GM19043 (cell line): ENCODE measurements around the gene APBA2.

Source experiments
- ATAC-seq: cut with Tn5 transposase; IDR thresholded peaks from one replicate; pipeline ENCODE4 v1.9.1; 2021; ENCODE audit warnings: low read depth; ENCODE audit not compliant: unreplicated experiment

APBA2 gene

GRCh38 chr15:28980709-28981350 is 95.1 kb downstream of the APBA2 start:
- no peak for ATAC-seq

DNA sequence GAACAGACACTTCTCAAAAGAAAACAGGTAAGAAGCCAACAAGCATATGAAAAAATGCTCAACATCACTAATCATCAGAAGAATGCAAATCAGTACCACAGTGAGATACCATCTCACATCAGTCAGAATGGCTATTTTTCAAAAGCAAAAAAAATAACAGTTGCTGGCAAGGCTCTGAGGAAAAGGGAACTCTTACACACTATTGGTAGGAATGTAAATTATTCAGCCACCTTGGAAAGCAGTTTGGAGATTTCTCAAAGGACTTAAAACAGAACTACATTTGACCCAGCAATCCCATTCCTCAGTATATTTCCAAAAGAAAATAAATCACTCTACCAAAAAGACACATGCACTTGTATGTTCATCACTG is 95.6 kb downstream of the APBA2 start:
- no peak for ATAC-seq

- ATAC-seq, result no peak
These were observed 96.1 kb downstream of the APBA2 start for GRCh38 chr15:28981921-28982320.

GRCh38 chr15:28982886-28983285 is 97.1 kb downstream of the APBA2 start:
- ATAC-seq, result no peak

DNA sequence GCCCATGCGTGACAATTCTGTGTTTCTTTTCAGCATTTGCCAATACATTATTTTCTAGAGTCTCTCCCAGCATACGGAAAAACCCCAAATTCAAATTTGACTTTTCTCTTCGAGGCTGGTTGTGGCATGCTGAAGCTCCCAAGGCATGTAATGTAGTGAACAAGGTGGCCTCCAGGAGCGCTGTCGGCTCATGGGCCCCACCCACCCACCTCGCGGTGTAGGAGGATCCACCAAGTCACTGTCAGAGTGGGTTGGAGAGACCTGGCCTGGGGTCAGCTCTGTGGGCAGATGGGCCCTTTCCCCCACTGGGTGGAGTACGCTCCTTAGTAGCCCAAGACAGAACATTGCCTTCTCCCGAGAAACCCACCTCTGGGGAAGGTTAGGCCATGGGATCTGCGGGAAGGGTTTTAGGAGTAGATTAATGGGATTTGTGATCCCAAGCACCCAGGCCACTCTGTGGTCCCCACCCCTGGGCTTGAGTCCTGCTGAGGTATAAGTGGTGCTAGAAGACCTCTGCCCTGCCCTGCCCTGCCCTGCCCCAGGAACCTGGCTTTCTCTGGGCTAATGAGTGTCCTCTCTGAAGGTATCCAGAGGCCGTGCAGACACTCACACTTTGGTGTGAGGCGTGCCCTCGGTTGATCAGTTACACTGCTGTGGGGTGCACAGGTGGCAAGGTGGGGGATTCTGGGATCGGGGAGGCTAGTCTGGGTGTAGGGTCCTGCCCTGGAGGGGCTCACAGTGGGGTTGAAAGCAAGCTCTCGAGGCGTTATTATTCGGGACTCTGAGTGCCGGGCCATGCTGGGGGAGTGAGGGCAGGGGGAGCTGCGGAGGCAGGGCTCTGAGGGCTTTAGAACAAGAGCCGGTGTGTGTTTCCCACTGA is 97.9 kb downstream of the APBA2 start:
- no peak for ATAC-seq

DNA sequence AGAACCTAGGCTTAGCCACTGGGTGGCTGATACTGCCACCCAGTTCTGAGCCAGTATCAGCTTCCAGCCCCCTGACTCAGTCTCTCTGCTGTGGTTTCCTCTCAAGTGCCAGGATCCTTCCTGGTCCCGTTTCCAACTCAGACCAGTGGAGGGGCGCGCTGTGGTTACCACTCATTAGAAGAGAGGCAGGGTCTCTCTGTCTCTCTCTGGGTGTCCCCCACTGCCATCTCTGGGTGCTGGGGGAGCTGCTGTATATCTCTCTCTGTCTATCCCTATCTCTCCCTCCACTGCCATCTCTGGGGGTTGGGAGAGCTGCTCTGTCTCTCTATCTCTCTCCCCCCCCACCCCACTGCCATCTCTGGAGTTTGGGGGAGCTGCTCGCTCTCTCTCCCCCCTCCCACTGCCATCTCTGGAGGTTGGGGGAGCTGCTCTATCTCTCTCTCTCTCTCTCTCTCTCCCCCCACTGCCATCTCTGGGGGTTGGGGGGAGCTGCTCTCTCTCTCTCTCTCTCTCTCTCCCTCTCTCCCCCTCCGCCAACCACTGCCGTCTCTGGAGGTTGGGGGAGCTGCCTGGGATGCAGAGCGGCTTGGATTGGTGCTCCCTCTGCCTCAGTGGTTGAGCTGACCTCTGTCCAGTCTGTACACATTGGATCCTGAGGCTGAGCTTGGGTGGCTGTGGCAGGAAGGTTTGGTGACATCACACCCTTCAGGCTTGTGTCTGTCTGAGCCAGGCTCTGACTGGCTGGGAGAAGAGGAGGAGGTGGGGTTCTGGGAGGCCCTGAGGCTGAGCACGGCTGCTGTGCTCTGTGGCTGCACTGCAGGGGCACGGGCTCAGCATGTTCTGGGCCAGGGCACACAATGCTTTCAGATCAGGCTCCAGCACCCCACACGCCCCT is 98.9 kb downstream of the APBA2 start:
- no peak for ATAC-seq

- ATAC-seq, result no peak
These were observed 99.5 kb downstream of the APBA2 start for GRCh38 chr15:28985316-28985645.

DNA sequence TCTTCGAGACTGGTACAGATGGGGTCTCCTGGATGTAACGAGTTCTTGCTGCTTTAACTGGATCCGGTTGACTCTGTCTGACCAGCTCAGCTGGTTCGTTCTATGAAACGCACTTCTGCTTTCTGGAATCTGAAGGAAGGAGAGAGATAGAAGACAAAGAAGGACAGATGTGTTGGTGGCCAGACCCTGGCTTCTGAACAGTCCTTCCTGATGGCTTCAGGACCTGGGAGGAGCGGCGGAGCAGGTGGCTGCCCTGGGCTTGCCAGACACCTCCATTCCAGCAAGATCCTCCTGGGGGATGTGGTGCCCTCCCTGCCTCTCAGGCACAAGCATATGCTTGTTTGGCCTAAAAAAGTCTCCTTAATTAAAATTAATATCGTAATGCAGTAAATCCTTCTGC is 99.9 kb downstream of the APBA2 start:
- ATAC-seq, result no peak

GRCh38 chr15:28986108-28986507 is 100.3 kb downstream of the APBA2 start:
- ATAC-seq, result no peak

DNA sequence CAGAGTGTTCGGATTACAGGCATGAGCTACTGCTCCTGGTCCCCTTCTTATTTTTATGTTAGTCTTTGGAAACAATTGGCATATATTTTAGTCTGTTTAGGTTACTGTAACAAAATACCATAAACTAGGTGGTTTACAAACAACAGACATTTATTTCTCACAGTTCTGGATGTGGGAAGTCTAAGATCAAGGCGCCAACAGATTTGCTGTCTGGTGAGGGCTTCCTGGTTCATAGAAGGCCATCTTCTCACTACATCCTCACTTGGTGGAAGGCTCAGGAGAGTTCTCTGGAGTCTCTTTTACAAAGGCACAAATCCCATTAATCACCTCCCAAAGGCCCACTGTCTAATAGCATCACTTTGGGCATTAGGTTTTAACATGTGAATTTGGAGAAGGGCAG is 101.0 kb downstream of the APBA2 start:
- ATAC-seq, result no peak

DNA sequence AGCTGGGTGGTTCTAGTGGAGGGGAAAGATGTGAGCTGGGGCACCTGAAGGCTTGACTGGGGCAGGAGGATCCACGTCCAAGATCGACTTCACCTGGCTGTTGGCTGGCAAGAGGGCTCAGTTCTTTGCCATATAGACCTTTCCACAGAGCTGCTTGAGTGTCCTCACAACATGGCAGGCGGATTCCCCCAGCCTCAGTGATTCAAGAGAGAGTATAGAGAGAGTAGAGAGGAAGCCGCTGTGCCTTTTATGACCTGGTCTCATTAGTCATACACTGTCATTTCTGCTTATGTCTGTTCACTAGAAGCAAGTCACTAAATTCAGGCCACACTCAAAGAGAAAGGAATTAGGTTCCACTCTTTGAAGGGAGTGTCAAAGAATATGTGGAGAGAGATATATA is 101.6 kb downstream of the APBA2 start:
- ATAC-seq, result no peak

DNA sequence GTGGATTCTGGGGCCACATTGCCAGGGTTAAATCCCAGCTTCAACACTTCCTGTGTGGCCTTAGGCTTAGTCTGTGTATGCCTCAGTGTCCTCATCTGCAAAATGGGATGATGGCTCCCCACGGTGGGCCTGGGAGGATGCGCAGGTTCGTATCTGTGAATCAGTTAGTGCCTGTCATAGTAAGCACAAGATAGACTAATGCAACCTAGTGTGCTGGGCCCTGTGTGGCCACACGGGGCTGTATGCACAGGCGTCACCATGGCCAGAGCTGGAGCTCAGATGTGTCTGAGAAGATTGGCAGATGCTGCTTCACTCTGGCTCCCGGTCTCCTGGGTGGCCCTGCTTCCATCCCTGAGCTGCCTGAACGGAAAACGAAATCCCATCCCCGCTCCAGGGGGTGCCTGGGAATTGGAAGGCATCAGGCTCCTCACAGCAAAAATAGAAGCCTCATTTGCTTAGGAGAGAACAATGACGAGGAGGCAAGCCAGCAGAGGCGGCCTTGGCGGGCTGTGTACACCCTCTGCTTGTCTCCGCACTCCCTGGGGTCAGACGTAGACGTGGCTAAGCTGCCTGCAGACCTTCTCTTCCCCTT is 103.6 kb downstream of the APBA2 start:
- no peak for ATAC-seq

- no peak for ATAC-seq
These were observed 104.1 kb downstream of the APBA2 start for GRCh38 chr15:28989896-28990295.

GRCh38 chr15:28990390-28990789 is 104.6 kb downstream of the APBA2 start:
- ATAC-seq, result no peak

DNA sequence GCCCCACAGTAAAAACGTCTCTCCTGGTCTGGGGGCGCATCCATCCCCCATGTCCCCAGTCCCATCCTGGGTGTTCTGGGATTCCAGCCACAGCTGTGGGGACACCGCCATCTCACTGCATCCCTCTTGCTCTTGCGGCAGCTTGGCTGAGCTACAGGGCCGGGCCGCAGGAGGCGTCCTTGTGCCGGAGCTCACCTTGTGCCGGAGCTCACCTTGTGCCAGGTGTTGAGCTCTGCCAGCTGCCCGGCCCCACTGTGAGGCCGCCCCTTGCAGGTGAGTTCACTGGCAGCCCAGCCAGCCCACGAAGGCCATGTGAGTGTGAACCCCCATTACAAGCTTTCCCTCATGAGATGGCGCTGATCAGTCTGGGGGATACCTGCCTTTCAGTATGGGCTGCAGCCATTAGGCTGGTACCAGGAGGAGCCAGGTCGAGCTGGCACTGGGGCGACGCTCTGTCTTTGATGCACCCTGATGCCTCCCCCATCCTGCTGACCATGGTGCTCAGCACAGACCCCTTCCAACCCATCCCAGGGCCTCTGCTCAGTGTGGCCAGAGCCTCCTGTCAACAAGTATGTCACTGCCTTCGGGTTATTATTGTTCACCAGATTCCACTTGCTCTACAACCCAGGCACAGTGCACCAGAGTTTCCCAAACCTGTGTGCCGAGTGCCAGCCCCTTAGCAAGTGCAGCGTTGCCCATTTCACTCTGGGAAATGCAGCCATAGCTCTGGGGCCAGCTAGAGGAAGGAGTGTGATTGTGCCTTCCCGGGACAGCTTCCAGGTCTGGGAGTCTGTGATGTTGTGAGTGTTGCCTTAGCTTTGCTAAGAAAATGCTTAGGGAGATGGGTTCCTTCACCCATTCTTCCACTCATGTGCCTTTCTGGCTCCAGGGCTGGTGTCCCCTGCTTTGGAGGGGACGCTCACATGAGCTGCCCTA is 105.7 kb downstream of the APBA2 start:
- ATAC-seq, result no peak

DNA sequence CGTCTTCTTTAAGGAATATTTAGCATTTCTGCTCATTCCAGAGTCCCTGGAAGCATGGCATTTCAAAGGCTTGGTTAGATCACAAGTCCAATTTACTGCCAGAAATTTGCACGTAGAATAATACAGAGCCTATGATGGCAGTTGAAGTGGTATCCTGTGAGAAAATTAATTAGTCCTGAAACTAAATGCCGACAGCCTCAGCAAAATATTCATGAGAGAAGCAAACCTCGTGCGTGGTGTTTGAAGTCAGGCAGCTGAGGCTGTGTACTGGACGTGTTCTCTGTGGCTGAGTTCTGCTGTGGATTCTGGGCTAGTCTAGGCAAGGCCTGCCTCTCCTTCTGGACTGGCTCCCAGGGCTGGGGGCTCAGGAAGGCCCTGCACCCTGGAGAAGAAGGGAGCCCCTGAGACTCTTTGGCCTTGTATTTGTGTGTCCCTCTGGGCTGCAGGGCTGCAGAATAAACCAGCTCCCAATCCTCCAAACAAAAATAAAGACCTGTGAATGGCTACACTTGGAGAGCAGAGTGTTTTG is 106.6 kb downstream of the APBA2 start:
- ATAC-seq, result no peak

GRCh38 chr15:28993051-28993719 is 107.4 kb downstream of the APBA2 start:
- no peak for ATAC-seq

DNA sequence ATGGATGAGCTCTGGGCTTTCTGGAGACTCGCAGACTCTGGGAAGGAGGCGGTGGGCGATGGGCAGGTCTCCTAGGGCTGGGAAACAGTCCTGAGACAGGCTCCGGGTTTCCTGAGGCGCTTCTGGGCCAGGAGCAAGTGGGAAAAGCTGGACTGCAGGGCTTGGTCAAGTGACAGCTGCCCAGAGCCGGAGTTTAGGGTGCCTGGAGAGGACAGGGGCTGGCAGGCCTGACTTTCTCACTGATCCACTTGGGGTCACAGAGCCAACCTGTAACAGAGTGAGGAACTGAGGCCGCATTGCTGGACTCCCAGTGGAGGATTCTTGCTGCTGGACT is 107.9 kb downstream of the APBA2 start:
- no peak for ATAC-seq

GRCh38 chr15:28994142-28994830 is 108.5 kb downstream of the APBA2 start:
- no peak for ATAC-seq
